ENCODE data around the gene MAPKAP1.

MAPKAP1 gene

GRCh38 chr9:125589287-125589686 is 117.7 kb downstream of the MAPKAP1 start:
- TF ChIP-seq CTCF (IDR thresholded peaks at IDR 0.05; ENCODE audit: low read length, missing control alignments), result no peak
- DNase-seq (ENCODE audit: low read depth), result no peak
- H3K4me3 ChIP-seq (replicated peaks; ENCODE audit: low read depth, low read length), result no peak overlapping the region

GRCh38 chr9:125587819-125588460 is 119.1 kb downstream of the MAPKAP1 start:
- no peak for DNase-seq (ENCODE audit: low read depth)
- TF ChIP-seq CTCF (IDR thresholded peaks at IDR 0.05; ENCODE audit: low read length, missing control alignments), result no peak

GRCh38 chr9:125586172-125586511 is 120.9 kb downstream of the MAPKAP1 start:
- no peak overlapping the region for H3K4me3 ChIP-seq (replicated peaks; ENCODE audit: low read depth, low read length)
- no peak for TF ChIP-seq CTCF (IDR thresholded peaks at IDR 0.05; ENCODE audit: low read length, missing control alignments)
- no peak for DNase-seq (ENCODE audit: low read depth)

More at GRCh38 chr9:125587819-125588460, 119.1 kb downstream of the MAPKAP1 start:
- no peak overlapping the region for H3K4me3 ChIP-seq (replicated peaks; ENCODE audit: low read depth, low read length)

GRCh38 chr9:125585503-125586171 is 121.4 kb downstream of the MAPKAP1 start:
- DNase-seq (ENCODE audit: low read depth), result no peak
- TF ChIP-seq CTCF (IDR thresholded peaks at IDR 0.05; ENCODE audit: low read length, missing control alignments), result no peak
- H3K4me3 ChIP-seq (replicated peaks; ENCODE audit: low read depth, low read length), result no peak overlapping the region

DNA sequence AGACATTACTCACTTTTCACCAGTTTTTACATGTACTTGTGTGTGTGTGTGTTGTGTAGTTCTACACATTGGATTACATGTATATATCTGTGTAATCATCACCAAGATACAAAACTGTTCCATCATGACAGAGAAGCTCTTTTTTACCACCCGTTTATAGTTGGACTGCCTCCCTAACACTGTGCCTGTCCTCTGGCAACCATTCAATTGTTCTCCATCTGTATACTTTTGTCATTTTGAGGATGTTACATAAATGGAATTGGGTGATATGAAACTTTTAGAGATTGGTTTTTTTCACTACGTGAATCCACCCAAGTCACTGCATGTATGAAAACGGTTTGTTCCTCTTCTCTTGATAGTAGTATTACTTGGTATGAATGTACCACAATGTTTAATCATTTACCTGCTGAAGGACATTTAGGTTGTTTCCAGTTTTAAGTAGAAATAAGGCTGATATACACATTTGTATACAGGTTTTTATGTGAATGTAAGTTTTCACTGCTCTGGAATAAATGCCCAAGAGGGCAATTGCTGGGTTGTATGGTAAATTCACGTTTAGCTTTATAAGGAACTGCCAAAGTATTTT is 126.2 kb downstream of the MAPKAP1 start:
- no peak for TF ChIP-seq CTCF (IDR thresholded peaks at IDR 0.05; ENCODE audit: low read length, missing control alignments)
- no peak for DNase-seq (ENCODE audit: low read depth)
- no peak overlapping the region for H3K4me3 ChIP-seq (replicated peaks; ENCODE audit: low read depth, low read length)

DNA sequence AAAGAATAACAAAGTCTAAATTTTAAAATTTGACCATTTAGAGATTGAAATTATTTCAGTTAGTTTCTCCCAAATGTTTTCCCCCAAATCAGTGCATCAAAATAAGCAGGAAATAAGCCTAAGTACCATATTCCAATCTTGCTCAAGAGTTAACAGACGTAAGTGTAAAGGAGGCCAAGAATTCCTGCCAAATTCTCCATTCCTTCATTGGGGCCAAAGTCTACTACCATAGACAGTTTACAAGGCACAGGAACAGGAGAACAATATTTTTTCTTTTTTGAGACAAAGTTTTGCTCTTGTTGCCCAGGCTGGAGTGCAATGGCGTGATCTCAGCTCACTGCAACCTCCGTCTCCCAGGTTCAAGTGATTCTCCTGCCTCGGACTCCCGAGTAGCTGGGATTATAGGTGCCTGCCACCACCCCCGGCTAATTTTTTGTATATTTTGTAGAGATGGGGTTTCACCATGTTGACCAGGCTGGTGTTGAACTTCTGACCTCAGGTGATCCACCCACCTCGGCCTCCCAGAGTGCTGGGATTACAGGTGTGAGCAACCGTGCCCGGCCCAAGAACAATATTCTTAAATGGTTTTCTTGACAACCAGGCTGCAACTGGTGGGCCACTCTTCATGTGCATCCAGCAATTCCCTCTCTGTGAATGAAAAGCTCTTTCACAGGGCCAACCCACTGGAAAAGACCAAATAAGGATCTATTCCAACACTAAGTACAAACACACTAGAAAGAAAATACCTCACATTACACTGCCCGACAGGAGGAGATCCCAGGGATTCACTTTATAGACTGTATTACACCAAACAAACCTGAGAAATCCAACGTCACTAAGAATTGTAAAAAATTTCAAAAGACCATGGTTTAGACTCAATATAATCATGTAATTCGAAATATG is 127.7 kb downstream of the MAPKAP1 start:
- no peak for TF ChIP-seq CTCF (IDR thresholded peaks at IDR 0.05; ENCODE audit: low read length, missing control alignments)
- no peak overlapping the region for H3K4me3 ChIP-seq (replicated peaks; ENCODE audit: low read depth, low read length)
- no peak for DNase-seq (ENCODE audit: low read depth)
